Hepatic stellate cell (primary cell): ENCODE measurements around the gene ETV5.
"Not testable (repeated sequence)": the region's sequence is repeated elsewhere in the genome, so short reads cannot be mapped to it uniquely, and the experiment has no call there.

Source experiments
- DNase-seq: peaks from one replicate; pipeline ENCODE4 v3.0.0; 2011; ENCODE audit warnings: low spot score

The ETV5 gene

GRCh38 chr3:186021673-186022362 is 87.1 kb downstream of the ETV5 start:
- peak; percentile 72 for DNase-seq

- DNase-seq = not testable (repeated sequence)
Observed at GRCh38 chr3:186021250-186021649, 87.6 kb downstream of the ETV5 start.

GRCh38 chr3:186019288-186019687 is 89.6 kb downstream of the ETV5 start:
- not testable (repeated sequence) for DNase-seq

GRCh38 chr3:186014866-186015265 is 94.0 kb downstream of the ETV5 start:
- DNase-seq = no peak

- no peak for DNase-seq
Observed at GRCh38 chr3:186013312-186013711, 95.6 kb downstream of the ETV5 start.

GRCh38 chr3:186012137-186012536 is 96.8 kb downstream of the ETV5 start:
- no peak for DNase-seq

- no peak for DNase-seq
Observed at GRCh38 chr3:186004671-186005070, 104.2 kb downstream of the ETV5 start.

GRCh38 chr3:186004209-186004608 is 104.7 kb downstream of the ETV5 start:
- DNase-seq = no peak

- DNase-seq = no peak
Observed at GRCh38 chr3:186003610-186004009, 105.3 kb downstream of the ETV5 start.

- no peak for DNase-seq
Observed at GRCh38 chr3:186002884-186003472, 105.9 kb downstream of the ETV5 start.

- DNase-seq = no peak
Observed at GRCh38 chr3:186001842-186002241, 107.0 kb downstream of the ETV5 start.

- no peak for DNase-seq
Observed at GRCh38 chr3:185999221-185999620, 109.7 kb downstream of the ETV5 start.

GRCh38 chr3:185998136-185998535 is 110.8 kb downstream of the ETV5 start:
- no peak for DNase-seq

GRCh38 chr3:185997130-185997529 is 111.8 kb downstream of the ETV5 start:
- DNase-seq = no peak
